Liver (tissue), 9 donors: ENCODE results near the gene RYR2. TPM values are rescaled to one million over a fixed set of nuclear protein-coding genes. Genes with fewer than 3 reads are reported as not detected.

ENCODE experiments used
- DNase-seq: peaks from one replicate; pipeline ENCODE4 v3.0.0-alpha.2; 2017; ENCODE audit warnings: low spot score
- H3K27ac ChIP-seq, 2 donors: one replicate each; pipeline ENCODE4 v1.7.0; 2013; ENCODE audit warnings: inconsistent platforms in 2 of 2, low read length in 2 of 2, control low read depth in 1 of 2, low read depth in 1 of 2, mild to moderate bottlenecking in 1 of 2
- H3K27me3 ChIP-seq, 4 donors: one replicate each; pipeline versions ENCODE4 v1.6.1 to v1.7.0; 2013; ENCODE audit warnings: low read length in 3 of 4, inconsistent platforms in 1 of 4, mild to moderate bottlenecking in 1 of 4, moderate library complexity in 1 of 4; ENCODE audit not compliant: control insufficient read depth in 4 of 4, insufficient read depth in 4 of 4
- H3K36me3 ChIP-seq, 4 donors: one replicate each; pipeline versions ENCODE4 v1.6.1 to v1.7.0; 2013; ENCODE audit warnings: low read length in 3 of 4, mild to moderate bottlenecking in 3 of 4, low read depth in 1 of 4, moderate library complexity in 1 of 4; ENCODE audit not compliant: control insufficient read depth in 4 of 4, insufficient read depth in 3 of 4
- H3K4me1 ChIP-seq, 4 donors: one replicate each; pipeline versions ENCODE4 v1.6.1 to v1.7.0; 2013; ENCODE audit warnings: low read length in 3 of 4, mild to moderate bottlenecking in 3 of 4, moderate library complexity in 1 of 4; ENCODE audit not compliant: control insufficient read depth in 4 of 4, insufficient read depth in 4 of 4
- H3K4me3 ChIP-seq, 3 donors: one replicate each; pipeline versions ENCODE4 v1.6.1 to v1.7.0; 2013; ENCODE audit warnings: low read length in 3 of 3, control low read depth in 1 of 3, low read depth in 1 of 3, mild to moderate bottlenecking in 1 of 3
- H3K9ac ChIP-seq, 2 donors: one replicate each; pipeline ENCODE4 v1.7.0; 2013; ENCODE audit warnings: low read length in 2 of 2, mild to moderate bottlenecking in 2 of 2, moderate library complexity in 2 of 2, control low read depth in 1 of 2, low read depth in 1 of 2
- H3K9me3 ChIP-seq, 4 donors: one replicate each; pipeline versions ENCODE4 v1.6.1 to v1.7.0; 2013; ENCODE audit warnings: low read length in 3 of 4; ENCODE audit not compliant: control insufficient read depth in 4 of 4
- ATF3 ChIP-seq: IDR thresholded peaks from 2 replicates; pipeline ENCODE4 v1.6.1; 2016; ENCODE audit warnings: antibody characterized with exemption
- CTCF ChIP-seq: fragments of 150-350 bp; IDR thresholded peaks from 2 replicates; pipeline ENCODE4 v1.5.1; 2017; ENCODE audit warnings: improper control_type of control experiment, low read depth, low read length; ENCODE audit not compliant: missing input control
- EGR1 ChIP-seq, 2 donors: IDR thresholded peaks; 2 replicates each; pipeline ENCODE4 v1.6.1; 2016 to 2018; ENCODE audit warnings: antibody characterized with exemption in 2 of 2, low read depth in 2 of 2
- FOXA1 ChIP-seq: IDR thresholded peaks from 2 replicates; pipeline ENCODE4 v1.6.1; 2016; ENCODE audit warnings: antibody characterized with exemption
- FOXA2 ChIP-seq: IDR thresholded peaks from 2 replicates; pipeline ENCODE4 v1.6.1; 2016; ENCODE audit warnings: antibody characterized with exemption
- GABPA ChIP-seq, 2 donors: IDR thresholded peaks in 1 of 2; conservative IDR thresholded peaks in 1 of 2; 2 replicates each; pipeline ENCODE4 v1.6.1; 2016; ENCODE audit warnings: antibody characterized with exemption in 2 of 2, mild to moderate bottlenecking in 1 of 2, moderate library complexity in 1 of 2
- HNF4A ChIP-seq, 2 donors: conservative IDR thresholded peaks; 2 replicates each; pipeline ENCODE4 v1.6.1; 2016; ENCODE audit warnings: antibody characterized with exemption in 2 of 2, mild to moderate bottlenecking in 2 of 2
- HNF4G ChIP-seq: IDR thresholded peaks from 2 replicates; pipeline ENCODE4 v1.6.1; 2016; ENCODE audit warnings: antibody characterized with exemption
- JUND ChIP-seq, 2 donors: IDR thresholded peaks; 2 replicates each; pipeline ENCODE4 v1.6.1; 2016; ENCODE audit warnings: antibody characterized with exemption in 2 of 2
- MAX ChIP-seq: IDR thresholded peaks from 2 replicates; pipeline ENCODE4 v1.6.1; 2016; ENCODE audit warnings: antibody characterized with exemption
- NR2F2 ChIP-seq: IDR thresholded peaks from 2 replicates; pipeline ENCODE4 v1.6.1; 2016; ENCODE audit warnings: antibody characterized with exemption
- RAD21 ChIP-seq, 2 donors: IDR thresholded peaks; 2 replicates each; pipeline ENCODE4 v1.6.1; 2016; ENCODE audit warnings: antibody characterized with exemption in 2 of 2, mild to moderate bottlenecking in 2 of 2
- REST ChIP-seq: IDR thresholded peaks from 2 replicates; pipeline ENCODE4 v1.6.1; 2016; ENCODE audit warnings: antibody characterized with exemption, mild to moderate bottlenecking
- RXRA ChIP-seq, 2 donors: IDR thresholded peaks; 2 replicates each; pipeline ENCODE4 v1.6.1; 2017 to 2018; ENCODE audit warnings: antibody characterized with exemption in 2 of 2, mild to moderate bottlenecking in 1 of 2
- SP1 ChIP-seq: IDR thresholded peaks from 2 replicates; pipeline ENCODE4 v1.6.1; 2018; ENCODE audit warnings: antibody characterized with exemption, mild to moderate bottlenecking
- TAF1 ChIP-seq: conservative IDR thresholded peaks from 2 replicates; pipeline ENCODE4 v1.6.1; 2016; ENCODE audit warnings: antibody characterized with exemption, mild to moderate bottlenecking
- YY1 ChIP-seq: IDR thresholded peaks from 2 replicates; pipeline ENCODE4 v1.6.1; 2016; ENCODE audit warnings: antibody characterized with exemption, mild to moderate bottlenecking
- ZBTB33 ChIP-seq: IDR thresholded peaks from 2 replicates; pipeline ENCODE4 v1.6.1; 2016; ENCODE audit warnings: antibody characterized with exemption
- whole genome bisulfite sequencing: extraction: QIAGEN DNeasy Blood & Tissue Kit; methylation state at CpG from one replicate; pipeline ENCODE4 v1.1.7; 2013; 5-methylcytosine and 5-hydroxymethylcytosine counted together
- polyA plus RNA-seq, 2 donors: library from polyadenylated mRNA; stranded (reverse) in 1 of 2; unstranded in 1 of 2; fragments of 200-250 nt in 1 of 2; fragments of >200 nt in 1 of 2; fragmentation: Nextera tagmentation in 1 of 2; extraction: Ambion mirVana in 1 of 2; gene quantifications; one replicate each; pipeline versions ENCODE4 v1.2.1 to v1.2.3, GENCODE V29; 2013 to 2015
- total RNA-seq, 2 donors: library from RNA; depleted of rRNA; stranded (reverse); fragments of >200 nt; gene quantifications; one replicate each; pipeline ENCODE4 v1.2.3, GENCODE V29; 2014
- donor health status: healthy.
- donor health status: healthy.
- donor health status: healthy.
- donor health status: healthy.
- donor health status: healthy.

The RYR2 gene
- total and polyA plus RNA-seq, 4 donors = 0.06 to 0.75 (median 0.31) TPM

GRCh38 chr1:237180256-237180655, 138.3 kb downstream of the RYR2 start:
- H3K36me3 ChIP-seq = no peaks in the 10 kb centered on the region
- WGBS = 74% methylated on average over 2 of the region's 2 CpGs
- H3K9ac ChIP-seq = no peak overlapping the region
- peaks cover 0 to 9% (median 0%) of the 10 kb centered on the region in 4 donors for H3K27me3 ChIP-seq
- H3K4me1 ChIP-seq = no peaks in the 10 kb centered on the region
- H3K27ac ChIP-seq = no peak overlapping the region
- DNase-seq = no peak
- no peaks in the 10 kb centered on the region for H3K9me3 ChIP-seq
- H3K4me3 ChIP-seq = no peak overlapping the region
- TF ChIP-seq GABPA (IDR thresholded peaks at IDR 0.05 in 1 of 2, conservative IDR thresholded peaks at IDR 0.05 in 1 of 2) (no peak), HNF4A (conservative IDR thresholded peaks at IDR 0.05) (no peak), CTCF (no peak), YY1 (no peak), ATF3 (no peak), JUND (IDR thresholded peaks at IDR 0.05) (no peak), FOXA1 (no peak), RXRA (IDR thresholded peaks at IDR 0.05) (no peak), ZBTB33 (no peak), EGR1 (IDR thresholded peaks at IDR 0.05; ENCODE audit: low read depth in 2 of 2) (no peak), NR2F2 (no peak), HNF4G (no peak), FOXA2 (no peak), REST (no peak), RAD21 (IDR thresholded peaks at IDR 0.05) (no peak), MAX (no peak), TAF1 (no peak), SP1 (no peak)
